ENCODE measurements around the gene SFT2D1.
"Not testable (repeated sequence)": the region's sequence is repeated elsewhere in the genome, so short reads cannot be mapped to it uniquely, and the experiment has no call there.

The SFT2D1 gene

DNA sequence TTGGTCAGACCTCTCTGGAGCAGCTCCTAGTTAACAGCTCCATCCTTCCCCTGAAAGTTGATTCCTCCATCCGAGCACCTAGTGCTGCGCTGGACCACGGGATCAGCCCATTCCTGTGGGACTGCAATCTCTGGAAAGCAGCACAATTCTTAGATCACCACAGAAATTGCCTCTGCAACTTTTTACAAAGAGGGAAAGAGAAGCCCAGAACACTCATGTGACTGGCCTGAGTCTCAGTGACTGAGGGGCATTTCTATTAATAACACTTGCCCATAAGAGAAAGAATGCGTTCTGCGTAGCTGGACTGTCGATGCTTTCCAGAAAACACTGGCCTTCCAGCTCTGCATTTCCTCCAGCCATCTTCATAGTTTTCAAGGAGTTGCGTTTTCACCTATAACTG lies 22.1 kb upstream of the SFT2D1 start:
- DNase-seq (ENCODE audit: low spot score) = no peak
- in situ Hi-C loops (cut with MboI; ENCODE audit: low pct_unique_long_range_greater_than_20kb, low sequenced_read_pairs, unreplicated experiment) = no loop called here
- TF ChIP-seq, protein P1, sequence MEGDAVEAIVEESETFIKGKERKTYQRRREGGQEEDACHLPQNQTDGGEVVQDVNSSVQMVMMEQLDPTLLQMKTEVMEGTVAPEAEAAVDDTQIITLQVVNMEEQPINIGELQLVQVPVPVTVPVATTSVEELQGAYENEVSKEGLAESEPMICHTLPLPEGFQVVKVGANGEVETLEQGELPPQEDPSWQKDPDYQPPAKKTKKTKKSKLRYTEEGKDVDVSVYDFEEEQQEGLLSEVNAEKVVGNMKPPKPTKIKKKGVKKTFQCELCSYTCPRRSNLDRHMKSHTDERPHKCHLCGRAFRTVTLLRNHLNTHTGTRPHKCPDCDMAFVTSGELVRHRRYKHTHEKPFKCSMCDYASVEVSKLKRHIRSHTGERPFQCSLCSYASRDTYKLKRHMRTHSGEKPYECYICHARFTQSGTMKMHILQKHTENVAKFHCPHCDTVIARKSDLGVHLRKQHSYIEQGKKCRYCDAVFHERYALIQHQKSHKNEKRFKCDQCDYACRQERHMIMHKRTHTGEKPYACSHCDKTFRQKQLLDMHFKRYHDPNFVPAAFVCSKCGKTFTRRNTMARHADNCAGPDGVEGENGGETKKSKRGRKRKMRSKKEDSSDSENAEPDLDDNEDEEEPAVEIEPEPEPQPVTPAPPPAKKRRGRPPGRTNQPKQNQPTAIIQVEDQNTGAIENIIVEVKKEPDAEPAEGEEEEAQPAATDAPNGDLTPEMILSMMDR (IDR thresholded peaks at IDR 0.05; ENCODE audit: extremely low read depth, insufficient read depth, missing control alignments) = no peak

DNA sequence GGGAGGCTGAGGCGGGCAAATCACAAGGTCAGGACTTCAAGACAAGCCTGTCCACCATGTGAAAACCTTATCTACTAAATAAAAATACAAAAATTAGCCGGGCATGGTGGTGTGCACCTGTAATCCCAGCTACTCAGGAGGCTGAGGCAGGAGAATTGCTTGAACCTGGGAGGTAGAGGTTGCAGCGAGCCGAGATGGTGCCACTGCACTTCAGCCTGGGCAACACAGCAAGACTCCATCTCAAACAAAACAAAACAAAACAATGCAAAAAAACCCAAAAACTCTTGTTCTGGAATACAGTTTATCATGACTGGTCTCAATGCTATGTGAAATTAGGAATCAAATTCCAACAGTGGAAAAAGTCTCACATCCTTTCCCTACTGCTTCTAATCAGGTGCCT lies 20.1 kb upstream of the SFT2D1 start:
- DNase-seq (ENCODE audit: low spot score); in situ Hi-C loops (cut with MboI; ENCODE audit: low pct_unique_long_range_greater_than_20kb, low sequenced_read_pairs, unreplicated experiment): not testable (repeated sequence)

DNA sequence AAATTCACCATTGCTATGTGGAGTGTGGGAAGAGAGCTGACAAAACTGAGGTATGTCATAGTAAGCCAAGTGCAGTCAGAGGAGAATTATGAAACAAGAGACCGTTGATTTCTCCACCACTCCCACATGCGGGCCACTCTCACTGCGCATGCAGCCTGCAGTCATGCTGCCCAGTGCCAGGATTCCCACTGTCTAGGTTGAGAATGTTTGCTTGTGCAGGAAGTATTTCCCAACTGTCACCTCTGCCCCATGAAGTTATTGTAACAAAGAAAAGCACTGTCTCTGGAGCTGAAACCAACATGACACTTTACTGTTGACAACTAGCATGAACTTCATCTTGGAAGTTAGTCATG lies 18.7 kb upstream of the SFT2D1 start:
- in situ Hi-C loops (cut with MboI; ENCODE audit: low pct_unique_long_range_greater_than_20kb, low sequenced_read_pairs, unreplicated experiment) = no loop called here
- TF ChIP-seq, protein P1 (IDR thresholded peaks at IDR 0.05; ENCODE audit: extremely low read depth, insufficient read depth, missing control alignments) = no peak
- no peak for DNase-seq (ENCODE audit: low spot score)

DNA sequence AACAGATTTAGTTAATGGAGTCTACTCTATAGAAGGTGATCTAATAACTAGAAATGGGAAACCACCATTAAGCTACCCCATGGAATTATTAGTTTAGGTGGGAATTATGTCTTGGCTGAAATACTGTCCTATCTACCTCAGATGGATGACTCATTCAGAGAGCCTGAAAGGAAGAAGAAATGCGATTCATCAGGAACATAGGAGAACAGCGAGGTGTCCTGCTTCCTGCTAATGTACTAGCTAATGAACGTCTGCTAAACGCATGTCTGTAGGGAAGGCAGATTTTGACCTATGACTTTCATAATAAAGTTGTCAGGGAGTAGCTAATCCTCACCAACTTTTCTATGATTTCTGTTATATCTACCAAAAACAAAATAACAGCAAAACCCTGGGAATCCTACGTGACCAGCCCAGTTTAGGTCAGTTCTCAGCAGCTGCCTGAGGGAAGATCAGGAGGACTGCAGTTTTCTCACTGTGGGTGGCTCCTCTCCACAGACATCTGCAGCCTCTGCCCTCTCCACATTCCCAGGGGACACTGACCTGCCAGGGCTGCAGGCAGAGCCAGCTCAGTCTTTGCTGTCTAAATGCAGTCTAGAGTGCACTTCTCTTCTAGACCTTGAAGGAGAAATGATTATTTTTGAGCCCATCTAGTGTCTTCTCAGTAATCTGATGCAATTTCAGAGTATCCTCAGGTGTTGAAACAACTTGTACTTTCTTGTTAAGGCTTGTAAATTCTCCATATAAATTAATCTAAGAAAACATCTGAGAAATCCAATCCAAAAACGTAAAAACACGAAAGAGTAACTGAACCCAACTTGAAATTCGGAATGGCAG lies 18.1 kb upstream of the SFT2D1 start:
- TF ChIP-seq, protein P1 (IDR thresholded peaks at IDR 0.05; ENCODE audit: extremely low read depth, insufficient read depth, missing control alignments) = no peak
- DNase-seq (ENCODE audit: low spot score) = no peak
- in situ Hi-C loops (cut with MboI; ENCODE audit: low pct_unique_long_range_greater_than_20kb, low sequenced_read_pairs, unreplicated experiment) = no loop called here

DNA sequence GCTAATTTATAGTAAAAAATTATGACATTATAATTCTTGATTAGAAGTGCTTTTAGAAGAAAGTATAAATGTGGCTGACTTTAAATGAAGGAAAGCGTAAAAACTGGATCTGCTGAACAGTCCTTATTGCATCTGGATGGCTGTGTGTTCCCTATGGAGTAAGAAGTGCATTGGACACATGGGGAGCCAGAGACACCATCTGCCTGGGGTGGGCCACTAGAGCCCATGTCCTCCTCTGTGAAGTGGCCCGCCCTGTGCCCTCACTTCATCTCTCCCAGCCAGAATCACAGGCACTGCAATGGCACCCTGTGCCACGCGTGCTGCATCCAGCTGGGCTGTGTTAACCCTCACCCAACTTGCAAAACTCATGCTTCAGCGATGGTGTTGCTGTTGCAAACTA lies 13.2 kb upstream of the SFT2D1 start:
- TF ChIP-seq, protein P1 (IDR thresholded peaks at IDR 0.05; ENCODE audit: extremely low read depth, insufficient read depth, missing control alignments) = no peak
- in situ Hi-C loops (cut with MboI; ENCODE audit: low pct_unique_long_range_greater_than_20kb, low sequenced_read_pairs, unreplicated experiment) = no loop called here
- DNase-seq (ENCODE audit: low spot score) = no peak

DNA sequence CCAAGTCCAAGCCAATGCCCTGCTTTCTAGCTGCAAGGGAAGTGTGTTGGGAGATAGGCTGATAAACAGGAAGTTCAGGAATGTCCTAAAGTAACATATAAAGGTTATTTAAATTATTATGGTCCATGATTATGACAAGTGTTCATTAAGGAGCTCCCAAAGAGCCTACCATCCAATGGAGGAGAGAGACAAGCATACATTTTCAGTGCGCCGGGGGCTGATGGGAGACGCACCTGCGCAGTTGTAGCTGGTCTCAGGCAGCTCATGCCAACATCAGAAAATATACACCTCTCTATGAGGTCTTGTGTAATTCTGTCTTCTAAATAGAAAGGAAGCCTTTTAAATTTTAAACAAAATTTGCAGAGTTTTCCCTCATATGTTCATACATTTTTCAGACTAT lies 12.6 kb upstream of the SFT2D1 start:
- in situ Hi-C loops (cut with MboI; ENCODE audit: low pct_unique_long_range_greater_than_20kb, low sequenced_read_pairs, unreplicated experiment) = no loop called here
- TF ChIP-seq, protein P1 (IDR thresholded peaks at IDR 0.05; ENCODE audit: extremely low read depth, insufficient read depth, missing control alignments) = no peak
- no peak for DNase-seq (ENCODE audit: low spot score)

DNA sequence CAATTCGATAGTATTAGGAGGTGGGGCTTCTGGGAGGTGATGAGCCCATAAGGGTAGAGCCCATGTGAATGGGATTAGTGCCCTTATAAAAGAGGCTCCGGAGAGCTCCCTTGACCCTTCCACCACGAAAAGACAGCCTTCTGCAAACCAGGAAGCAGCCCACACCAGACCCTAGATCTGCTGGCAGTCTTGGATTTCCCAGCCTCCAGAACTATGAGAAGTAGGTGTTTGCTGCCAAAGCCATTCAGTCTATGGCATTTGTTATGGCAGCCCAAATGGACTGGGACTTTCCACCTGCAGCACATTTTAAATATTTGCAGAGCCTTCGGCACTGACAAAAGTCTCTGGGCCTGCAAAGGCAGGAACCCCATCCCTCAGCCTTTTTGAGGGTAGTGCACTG lies 11.8 kb upstream of the SFT2D1 start:
- in situ Hi-C loops (cut with MboI; ENCODE audit: low pct_unique_long_range_greater_than_20kb, low sequenced_read_pairs, unreplicated experiment) = no loop called here
- TF ChIP-seq, protein P1 (IDR thresholded peaks at IDR 0.05; ENCODE audit: extremely low read depth, insufficient read depth, missing control alignments) = no peak
- no peak for DNase-seq (ENCODE audit: low spot score)

Data from GM13977 (cell line).